ENCODE data around the gene CACNB1. TPM values are rescaled to one million over a fixed set of nuclear protein-coding genes. Genes with fewer than 3 reads are reported as not detected.
"Not testable (repeated sequence)": the region's sequence is repeated elsewhere in the genome, so short reads cannot be mapped to it uniquely, and the experiment has no call there.

CACNB1 gene
- polyA plus RNA-seq, 1 donor: 232 TPM

- DNase-seq (ENCODE audit: low read depth): no peak
Observed at GRCh38 chr17:39151943-39152818, 45.3 kb downstream of the CACNB1 start.

- no peak for DNase-seq (ENCODE audit: low read depth)
Observed at GRCh38 chr17:39151150-39151942, 46.1 kb downstream of the CACNB1 start, which contains the start of gene PLXDC1. TSS of gene PLXDC1 (minus strand) at chr17:39151637. CDS start at chr17:39151437, 200 bp downstream.

GRCh38 chr17:39150795-39151149, 46.7 kb downstream of the CACNB1 start:
- no peak for DNase-seq (ENCODE audit: low read depth)

- no peak for DNase-seq (ENCODE audit: low read depth)
Observed at GRCh38 chr17:39150104-39150634, 47.3 kb downstream of the CACNB1 start.

GRCh38 chr17:39147221-39148185, 50.0 kb downstream of the CACNB1 start:
- no peak for DNase-seq (ENCODE audit: low read depth)

GRCh38 chr17:39146273-39146672, 51.2 kb downstream of the CACNB1 start:
- no peak for DNase-seq (ENCODE audit: low read depth)

GRCh38 chr17:39145143-39145542, 52.3 kb downstream of the CACNB1 start:
- DNase-seq (ENCODE audit: low read depth): no peak

- DNase-seq (ENCODE audit: low read depth): peak; percentile 94
Observed at GRCh38 chr17:39144416-39144840, 53.0 kb downstream of the CACNB1 start.

- DNase-seq (ENCODE audit: low read depth): peak; percentile 47
Observed at GRCh38 chr17:39143552-39144093, 53.8 kb downstream of the CACNB1 start.

- no peak for DNase-seq (ENCODE audit: low read depth)
Observed at GRCh38 chr17:39141915-39142664, 55.4 kb downstream of the CACNB1 start.

GRCh38 chr17:39141294-39141693, 56.2 kb downstream of the CACNB1 start:
- no peak for DNase-seq (ENCODE audit: low read depth)

GRCh38 chr17:39139561-39139960, 57.9 kb downstream of the CACNB1 start:
- no peak for DNase-seq (ENCODE audit: low read depth)

GRCh38 chr17:39139161-39139511, 58.3 kb downstream of the CACNB1 start:
- DNase-seq (ENCODE audit: low read depth): no peak

- no peak for DNase-seq (ENCODE audit: low read depth)
Observed at GRCh38 chr17:39138431-39139160, 58.9 kb downstream of the CACNB1 start.

- no peak for DNase-seq (ENCODE audit: low read depth)
Observed at GRCh38 chr17:39134878-39135277, 62.6 kb downstream of the CACNB1 start.

GRCh38 chr17:39132192-39132610, 65.3 kb downstream of the CACNB1 start:
- DNase-seq (ENCODE audit: low read depth): no peak

- no peak for DNase-seq (ENCODE audit: low read depth)
Observed at GRCh38 chr17:39131616-39132015, 65.9 kb downstream of the CACNB1 start.

GRCh38 chr17:39130205-39130604, 67.3 kb downstream of the CACNB1 start:
- DNase-seq (ENCODE audit: low read depth): no peak

- not testable (repeated sequence) for DNase-seq (ENCODE audit: low read depth)
Observed at GRCh38 chr17:39129544-39129943, 67.9 kb downstream of the CACNB1 start.

- DNase-seq (ENCODE audit: low read depth): no peak
Observed at GRCh38 chr17:39126436-39126835, 71.0 kb downstream of the CACNB1 start.
